Stimulated activated CD4-positive, alpha-beta T cell treated with anti-CD3 and anti-CD28 coated beads, Interleukin-4, amount 100 ng/mL, for 48 hours (primary cell): ENCODE results near the gene CAMSAP1.

Experiments used
- DNase-seq, 2 donors: peaks; one replicate each; pipeline ENCODE4 v3.0.0-alpha.2; 2020; ENCODE audit warnings: low read depth in 2 of 2

Gene CAMSAP1

GRCh38 chr9:135759676-135760300, 147.6 kb downstream of the CAMSAP1 start:
- no peak for DNase-seq

- DNase-seq, result no peak
Measured at GRCh38 chr9:135758870-135759269, 148.5 kb downstream of the CAMSAP1 start.
